Stimulated activated CD4-positive, alpha-beta T cell treated with anti-CD3 and anti-CD28 coated beads, Interleukin-2, amount 100 ng/mL, for 48 hours (primary cell): ENCODE data around the gene CTSH.

Experiments used
- DNase-seq, 2 donors: peaks; one replicate each; pipeline ENCODE4 v3.0.0-alpha.2; 2020

The CTSH gene

GRCh38 chr15:78977591-78978347, 32.9 kb upstream of the CTSH start:
- DNase-seq, result no peak

GRCh38 chr15:78977091-78977571, 32.3 kb upstream of the CTSH start:
- DNase-seq, result no peak

GRCh38 chr15:78976691-78977090, 31.8 kb upstream of the CTSH start:
- DNase-seq, result no peak

GRCh38 chr15:78974272-78974918, 29.5 kb upstream of the CTSH start:
- no peak for DNase-seq

- no peak for DNase-seq
Measured at GRCh38 chr15:78969687-78970349, 25.0 kb upstream of the CTSH start.

- no peak for DNase-seq
Measured at GRCh38 chr15:78968539-78969271, 23.9 kb upstream of the CTSH start.

GRCh38 chr15:78968114-78968513, 23.3 kb upstream of the CTSH start:
- DNase-seq, result no peak

- DNase-seq, result no peak
Measured at GRCh38 chr15:78960308-78960707, 15.5 kb upstream of the CTSH start.

- DNase-seq, result no peak
Measured at GRCh38 chr15:78959360-78959759, 14.5 kb upstream of the CTSH start.

- no peak for DNase-seq
Measured at GRCh38 chr15:78957416-78958093, 12.7 kb upstream of the CTSH start.

- DNase-seq, result no peak
Measured at GRCh38 chr15:78956937-78957336, 12.1 kb upstream of the CTSH start.

GRCh38 chr15:78955355-78955754, 10.5 kb upstream of the CTSH start:
- DNase-seq, result no peak

- DNase-seq, result no peak
Measured at GRCh38 chr15:78951841-78952238, 7.0 kb upstream of the CTSH start.

- no peak for DNase-seq
Measured at GRCh38 chr15:78950902-78951840, 6.3 kb upstream of the CTSH start.

- DNase-seq, result no peak
Measured at GRCh38 chr15:78950343-78950742, 5.5 kb upstream of the CTSH start.

GRCh38 chr15:78949461-78949860, 4.6 kb upstream of the CTSH start:
- DNase-seq, result no peak

- no peak for DNase-seq
Measured at GRCh38 chr15:78947506-78947905, 2.7 kb upstream of the CTSH start.

- DNase-seq, result no peak
Measured at GRCh38 chr15:78946493-78946892, 1.6 kb upstream of the CTSH start.

GRCh38 chr15:78944202-78944625, 632 bp downstream of the CTSH start:
- DNase-seq, result no peak

- no peak for DNase-seq
Measured at GRCh38 chr15:78943692-78944091, 1.2 kb downstream of the CTSH start.

- no peak for DNase-seq
Measured at GRCh38 chr15:78942741-78943140, 2.1 kb downstream of the CTSH start.
